Activated CD4-positive, alpha-beta T cell treated with anti-CD3 and anti-CD28 coated beads, Interleukin-2, Interleukin-4, amounts not matched to agents 100 ng/mL and 50 ng/mL, durations not matched to agents 16 hours and 8 hours (primary cell): ENCODE data around the gene FARSB.
A peak's percentile ranks its signal among the peaks of the same experiment; 100 is the strongest.
"Not testable (repeated sequence)": the region's sequence is repeated elsewhere in the genome, so short reads cannot be mapped to it uniquely, and the experiment has no call there.

ENCODE experiments used
- DNase-seq: peaks from one replicate; pipeline ENCODE4 v3.0.0-alpha.2; 2020; ENCODE audit warnings: low spot score

FARSB gene

GRCh38 chr2:222655787-222656525 lies at the start of gene FARSB:
FARSB (minus strand) TSS chr2:222656092; CDS start chr2:222656073, 19 bp downstream.
- peak; percentile 96 for DNase-seq

DNA sequence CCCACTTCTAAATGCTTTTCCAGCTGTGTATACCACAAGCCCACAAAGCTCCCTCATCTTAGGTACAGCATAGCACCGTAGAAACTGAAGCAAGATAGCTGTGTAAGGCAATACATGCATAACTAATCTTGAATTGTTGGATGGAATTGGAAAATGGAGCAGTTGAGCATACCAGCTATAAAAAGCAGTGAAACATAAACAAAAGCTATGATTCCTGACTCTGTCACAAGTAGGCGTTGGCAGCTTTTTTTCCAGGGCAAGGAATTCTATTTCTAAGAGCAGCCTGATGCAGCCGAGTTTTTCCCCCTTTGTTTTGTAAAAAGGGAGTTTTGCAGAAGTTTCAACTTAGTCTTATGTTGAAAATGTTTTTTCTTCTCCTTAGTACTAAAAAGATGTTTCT lies 48.0 kb upstream of the FARSB start:
- DNase-seq: no peak

DNA sequence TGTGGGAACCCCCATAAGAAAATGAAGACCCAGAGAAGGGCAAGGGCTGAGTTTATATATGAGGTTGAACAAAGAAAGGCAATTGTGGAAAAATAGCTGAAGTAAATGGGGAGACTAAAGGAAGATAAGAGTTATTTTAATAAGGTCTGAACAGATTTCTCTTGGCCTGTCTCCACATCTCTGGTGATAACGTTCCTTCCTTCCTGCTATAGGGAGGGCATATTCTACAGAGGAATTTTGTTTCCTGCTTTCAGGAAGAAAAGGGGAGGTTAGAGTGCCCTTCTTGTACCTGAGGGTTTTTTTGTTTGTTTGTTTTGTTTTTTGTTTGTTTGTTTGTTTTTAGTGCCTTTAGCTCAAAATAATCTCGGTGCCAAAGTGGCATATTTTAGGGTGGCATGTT lies 47.2 kb upstream of the FARSB start:
- no peak for DNase-seq

DNA sequence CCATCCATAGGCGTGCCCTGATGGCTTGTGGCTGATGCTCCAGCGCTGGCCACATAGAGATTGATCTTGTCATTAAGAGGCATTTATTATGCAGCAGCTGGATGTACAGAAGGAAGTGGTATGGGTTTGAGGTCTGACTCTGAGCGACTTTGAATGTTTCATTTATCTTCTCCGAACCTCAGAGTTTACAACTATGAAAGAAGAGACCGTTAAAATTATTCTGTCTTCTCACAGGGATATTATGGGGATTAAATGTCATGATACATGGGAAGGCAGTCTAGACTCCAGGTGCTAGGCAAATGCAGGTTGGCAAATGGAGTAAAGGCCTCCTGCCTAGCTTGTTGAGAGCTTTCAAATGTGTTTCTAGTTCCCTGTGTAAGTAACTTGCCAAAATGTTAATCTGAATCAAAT lies 45.8 kb upstream of the FARSB start:
- DNase-seq: no peak

DNA sequence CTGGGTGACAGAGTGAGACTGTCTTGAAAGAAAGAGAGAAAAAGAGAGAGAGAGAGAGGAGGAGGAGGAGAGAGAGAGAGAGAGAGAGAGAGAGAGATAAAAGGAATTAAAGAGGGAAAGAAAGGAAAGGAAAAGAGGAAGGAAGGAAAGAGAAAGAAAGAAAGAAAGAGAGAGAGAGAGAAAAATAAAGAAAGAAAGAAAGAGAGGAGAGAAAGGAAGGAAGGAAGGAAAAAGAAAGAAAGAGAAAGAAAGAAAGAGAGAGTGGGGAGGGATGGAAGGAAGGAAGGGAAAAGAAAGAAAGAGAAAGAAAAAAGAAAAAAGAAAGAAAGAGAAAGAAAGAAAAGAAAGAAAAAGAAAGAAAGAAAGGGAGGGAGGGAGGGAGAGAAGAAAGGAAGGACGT lies 45.3 kb upstream of the FARSB start:
- DNase-seq: no peak

GRCh38 chr2:222698276-222698675 lies 42.4 kb upstream of the FARSB start:
- DNase-seq: no peak

GRCh38 chr2:222693837-222694236 lies 37.9 kb upstream of the FARSB start:
- DNase-seq: no peak

DNA sequence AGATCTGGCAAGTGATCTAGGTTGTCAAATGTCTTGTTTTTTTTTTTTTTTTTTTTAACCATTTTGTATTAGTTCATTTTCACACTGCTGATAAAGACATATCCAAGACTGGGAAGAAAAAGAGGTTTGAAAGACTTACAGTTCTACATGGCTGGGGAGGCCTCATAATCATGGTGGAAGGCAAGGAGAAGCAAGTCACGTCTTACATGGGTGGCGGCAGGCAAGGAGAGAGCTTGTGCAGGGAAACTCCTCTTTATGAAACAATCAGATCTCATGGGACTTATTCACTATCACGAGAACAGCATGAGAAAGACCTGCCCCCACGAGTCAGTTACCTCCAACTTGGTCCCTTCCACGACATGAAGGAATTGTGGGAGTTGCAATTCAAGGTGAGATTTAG lies 37.5 kb upstream of the FARSB start:
- DNase-seq: not testable (repeated sequence)

DNA sequence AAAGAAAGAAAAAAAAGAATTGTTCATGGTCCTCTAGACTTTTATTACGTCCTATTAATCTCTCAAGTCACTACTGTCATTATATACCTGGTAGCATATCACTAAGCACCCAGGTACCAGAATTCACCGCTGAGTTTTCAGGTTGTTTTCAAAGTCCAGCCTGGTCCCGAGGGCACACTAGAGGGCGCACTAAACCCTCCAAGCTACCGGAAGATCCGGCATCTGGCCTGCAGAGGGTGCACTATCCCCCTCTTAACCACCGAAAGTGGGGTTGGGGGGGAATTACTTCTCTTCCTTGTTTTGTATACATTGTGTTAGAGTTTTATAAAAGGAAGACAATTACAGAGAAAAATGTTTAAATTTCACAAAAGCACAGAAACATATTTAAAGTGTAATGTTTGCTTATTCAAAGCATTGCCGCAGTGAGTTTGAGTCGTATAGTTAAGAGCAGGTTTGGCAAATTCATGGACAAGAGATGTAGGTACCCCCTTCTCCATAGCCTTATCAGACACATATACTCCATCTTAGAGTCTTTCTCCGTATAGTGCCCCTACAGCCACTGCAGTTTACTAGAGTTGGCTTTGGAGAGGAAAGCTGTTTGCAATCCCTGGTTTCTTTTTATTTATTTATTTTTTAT lies 34.8 kb upstream of the FARSB start:
- peak; percentile 70 for DNase-seq

DNA sequence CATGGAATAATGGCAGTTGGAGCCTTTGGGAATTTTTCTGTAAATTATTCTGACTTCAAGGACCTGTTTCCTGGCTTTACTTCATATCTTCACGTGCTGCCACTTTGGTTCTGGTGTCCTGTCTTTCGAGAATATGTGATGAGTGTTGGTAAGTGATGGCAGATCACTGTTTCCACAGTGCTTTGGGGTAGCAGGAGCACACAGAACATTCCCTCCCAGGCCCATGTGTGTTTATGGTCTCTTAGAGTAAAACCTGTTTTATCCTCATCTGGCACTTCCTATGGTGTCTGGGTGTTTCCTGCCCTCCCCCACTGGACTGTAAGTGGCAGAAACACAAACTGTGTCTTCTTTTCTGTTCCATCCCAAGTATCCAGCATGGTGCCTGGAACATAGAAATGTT lies 33.4 kb upstream of the FARSB start:
- DNase-seq: no peak

DNA sequence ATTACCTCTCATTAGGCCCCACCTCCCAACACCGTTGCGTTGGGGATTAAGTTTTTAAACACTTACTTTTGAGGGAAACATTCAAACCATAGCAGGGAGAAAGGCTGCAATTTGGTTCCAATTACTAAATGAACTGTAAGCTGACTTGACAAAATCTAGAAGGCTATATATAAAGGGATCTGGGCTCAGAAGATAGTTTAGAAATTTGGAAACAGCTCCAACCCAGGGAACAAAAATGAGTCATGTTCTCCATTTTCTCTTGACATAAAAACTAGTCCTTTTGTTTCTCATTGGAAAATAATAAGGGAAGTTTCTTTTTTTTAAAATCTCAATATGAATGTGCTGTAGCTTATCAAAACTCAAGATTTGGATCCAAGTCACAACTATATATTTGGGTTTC lies 33.0 kb upstream of the FARSB start:
- DNase-seq: no peak

- DNase-seq: no peak
Measured at GRCh38 chr2:222686086-222686750, 30.3 kb upstream of the FARSB start.

DNA sequence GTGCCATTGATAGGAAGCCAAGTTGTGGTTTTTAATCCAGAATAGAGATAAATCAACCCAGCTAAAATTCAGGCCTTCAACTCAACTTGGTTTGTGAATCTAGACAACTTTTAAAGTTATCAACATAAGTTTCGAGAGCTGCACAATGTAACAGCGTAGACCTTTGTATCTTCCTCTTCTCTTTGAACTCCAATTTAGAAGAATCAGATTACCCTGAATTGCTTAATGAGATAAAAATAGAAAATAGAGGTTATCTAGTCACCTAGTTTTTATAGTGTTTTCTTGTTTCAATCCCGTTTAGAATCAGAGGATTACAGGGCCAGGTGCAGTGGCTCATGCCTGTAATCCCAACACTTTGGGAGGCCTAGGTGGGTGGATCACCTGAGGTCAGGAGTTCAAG lies 27.9 kb upstream of the FARSB start:
- DNase-seq: no peak

GRCh38 chr2:222677981-222678380 lies 22.1 kb upstream of the FARSB start:
- DNase-seq: no peak

- no peak for DNase-seq
Measured at GRCh38 chr2:222673883-222674282, 18.0 kb upstream of the FARSB start.

DNA sequence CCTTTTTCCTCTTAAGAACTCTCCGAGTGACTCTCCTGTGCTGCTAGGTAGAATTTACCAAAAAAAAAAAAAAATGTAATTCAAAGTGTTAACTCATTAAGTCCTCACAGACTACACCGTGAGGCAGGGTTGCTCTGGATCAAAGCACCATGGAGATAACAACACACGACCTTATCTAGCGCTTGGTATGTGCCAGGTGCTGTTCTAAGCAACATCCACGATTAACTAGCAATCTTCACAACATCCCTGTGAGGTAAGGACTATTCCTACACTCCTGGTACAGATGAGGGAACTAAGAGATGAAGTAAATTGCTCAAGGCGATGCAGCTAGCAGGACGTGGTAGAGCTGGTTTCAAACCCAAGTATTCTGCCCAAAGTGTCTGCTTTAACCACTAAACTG lies 17.4 kb upstream of the FARSB start:
- no peak for DNase-seq

DNA sequence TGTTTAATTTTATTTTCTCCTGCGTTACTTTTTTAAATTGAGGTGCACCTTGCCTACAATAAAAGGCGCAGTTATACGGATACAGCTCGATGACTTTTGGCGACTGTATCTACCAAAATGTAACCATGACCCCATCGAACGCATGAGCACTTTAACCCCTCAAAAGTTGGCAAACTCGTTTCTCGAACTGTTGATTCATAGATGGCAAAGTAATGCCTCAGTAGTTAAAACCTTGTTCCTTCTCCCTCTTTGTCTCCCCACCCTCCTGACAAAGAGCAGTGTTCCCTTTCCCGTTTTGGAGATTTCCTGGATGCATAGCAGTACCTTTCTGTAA lies 16.1 kb upstream of the FARSB start:
- DNase-seq: no peak

- DNase-seq: no peak
Measured at GRCh38 chr2:222671259-222672067, 15.6 kb upstream of the FARSB start, which contains the start of gene MOGAT1. MOGAT1 (plus strand) TSS chr2:222671658; CDS start chr2:222671786, 128 bp downstream.

- no peak for DNase-seq
Measured at GRCh38 chr2:222670191-222671038, 14.5 kb upstream of the FARSB start.

DNA sequence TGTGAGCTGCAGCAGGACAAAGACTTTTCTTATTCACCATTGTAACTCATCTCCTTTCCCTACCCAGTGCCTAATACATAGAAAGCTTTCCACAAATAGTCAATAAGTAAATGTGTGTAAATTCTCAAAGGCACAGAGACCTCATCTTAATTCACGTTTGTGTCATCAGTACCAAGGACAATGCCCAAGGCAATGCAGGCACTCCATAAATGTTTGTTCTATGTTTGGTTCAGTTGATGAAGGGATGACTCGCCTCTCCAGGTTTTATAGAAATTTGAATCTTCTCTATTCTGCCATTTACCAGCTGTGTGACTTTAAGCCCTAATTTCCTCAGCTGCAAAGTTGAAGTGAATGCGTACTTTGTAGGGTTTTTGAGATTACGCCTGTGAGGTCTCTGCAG lies 13.5 kb upstream of the FARSB start:
- no peak for DNase-seq

DNA sequence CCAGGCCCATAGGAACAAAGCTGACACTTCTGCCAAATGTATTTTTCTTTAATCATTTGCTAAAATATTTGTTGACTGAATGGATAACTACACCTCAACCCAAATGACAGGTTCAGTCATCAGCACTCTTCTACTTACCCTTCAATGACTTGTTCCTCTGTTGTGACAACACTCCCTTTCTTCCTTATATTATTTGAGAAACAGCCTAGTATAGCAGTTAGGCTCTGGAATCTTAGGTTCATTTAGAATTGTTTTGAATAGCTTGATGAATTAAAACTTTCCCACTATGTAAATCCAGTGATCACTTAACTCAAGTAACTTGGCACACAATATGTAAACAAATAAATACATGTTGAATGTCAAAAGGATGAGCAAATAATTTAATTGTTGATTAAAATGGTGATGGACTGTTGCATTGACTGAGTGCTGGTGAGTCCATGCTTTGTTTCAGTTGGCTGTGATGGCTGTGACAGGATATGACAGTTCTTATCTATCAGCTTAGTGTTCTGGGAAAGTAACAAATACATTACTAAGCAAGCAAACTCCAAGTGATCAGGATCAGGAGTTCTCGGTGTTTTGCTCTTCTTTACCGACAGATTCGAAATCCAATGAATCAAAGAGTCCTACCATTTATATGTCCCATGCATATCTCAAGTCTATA lies 12.7 kb upstream of the FARSB start:
- DNase-seq: no peak
